Measurements from ENCODE around the gene C4A. TPM values are rescaled to one million over a fixed set of nuclear protein-coding genes. Genes with fewer than 3 reads are reported as not detected.

The C4A gene
- total and polyA plus RNA-seq, 2 of the 13 experiments (the other 11 are each of a cell fraction or from before 2014, with no cell fraction given) = 165 to 478 TPM

GRCh38 chr6:31952890-31953289 is 29.0 kb upstream of the C4A start:
- BruUV-seq (replicated peaks) = no TSS peak
- Histone ChIP-seq H3K27me3 (ENCODE audit: control insufficient read depth in 1 of 2, insufficient read depth in 2 of 2, low read length in 2 of 2) (no peaks in the 10 kb centered on the region; a peak in 1 of 5 replicates), H3K79me2 (ENCODE audit: insufficient read depth, low read length) (peaks cover 13% of the 10 kb centered on the region), H2AFZ (ENCODE audit: low read length) (no peak overlapping the region), H3K9me3 (ENCODE audit: low read length) (no peaks in the 10 kb centered on the region), H4K20me1 (ENCODE audit: insufficient read depth, low read length) (no peaks in the 10 kb centered on the region), H3K4me2 (ENCODE audit: low read depth, low read length) (no peak overlapping the region), H3K36me3 (replicated peaks in 1 of 2; ENCODE audit: control insufficient read depth in 1 of 2, insufficient read depth in 2 of 2, low read length in 2 of 2) (peaks cover 42 to 88% of the 10 kb centered on the region in 2 experiments), H3K9ac (ENCODE audit: insufficient read depth, low read depth, low read length) (no peak overlapping the region), H3K4me3 (replicated peaks in 1 of 3; ENCODE audit: insufficient read depth in 1 of 3, low read depth in 2 of 3, low read length in 3 of 3) (no peak overlapping the region), H3K27ac (ENCODE audit: extremely low read length, insufficient read depth, low read length) (peak overlapping the region; percentile 16), H3K4me1 (ENCODE audit: insufficient read depth, low read length) (peaks cover 38% of the 10 kb centered on the region)
- peak; percentile 6 for ATAC-seq
- ChIA-PET POLR2A (interaction anchor here (0.6 to 6.3 kb wide), 24 partner anchors 11 to 298 kb away, joined by 3 to 69 read pairs (median 6); partner anchors contain the start of genes APOM, C2, DXO and EHMT2), CTCF (ENCODE audit: low intra/inter-chr PET ratio, low total read pairs) (interaction anchor here (1.0 to 1.5 kb wide), 6 partner anchors 13 to 272 kb away, joined by 3 to 6 read pairs (median 4); partner anchors contain the start of genes LY6G5C and ZBTB12)
- 87% methylated on average over 5 of the region's 5 CpGs for WGBS (ENCODE audit: low lambda C conversion rate)
- in situ Hi-C loops (cut with HindIII; ENCODE audit: extremely low pct_ligation_motif_present, low pct_unique_long_range_greater_than_20kb) = no loop called here
- intact Hi-C loops (cut with micrococcal nuclease; ENCODE audit: unreplicated experiment) = loop anchor here (1.0 to 10.0 kb wide), 4 partner anchors 30 to 118 kb away; partner anchors contain the start of gene ZBTB12
- no peak for FAIRE-seq
- DNase-seq (ENCODE audit: low spot score) = no peak
- TF ChIP-seq ZC3H13 (CRISPR knock-in tag; IDR thresholded peaks at IDR 0.05) (peak; percentile 72; the same call in 1 of the 2 replicates), NFIB (CRISPR knock-in tag; IDR thresholded peaks at IDR 0.05; ENCODE audit: borderline replicate concordance) (peak; percentile 52; the same call in 1 of the 2 replicates), NFRKB (IDR thresholded peaks at IDR 0.05) (no peak), ZBTB40 (IDR thresholded peaks at IDR 0.05) (0 out of 2 replicates have a peak, but pooled peaks have one; percentile 5), ZBTB40 (CRISPR knock-in tag; IDR thresholded peaks at IDR 0.05) (no peak), ONECUT2 (CRISPR knock-in tag; IDR thresholded peaks at IDR 0.05) (no peak), NFKB2 (CRISPR knock-in tag; IDR thresholded peaks at IDR 0.05; ENCODE audit: borderline replicate concordance) (no peak), DBP (CRISPR knock-in tag; IDR thresholded peaks at IDR 0.05; ENCODE audit: not compliant biosample characterization) (no peak), RBM22 (optimal IDR thresholded peaks at IDR 0.05; ENCODE audit: low read length) (peak; percentile 80), FOXJ3 (CRISPR knock-in tag; IDR thresholded peaks at IDR 0.05; ENCODE audit: borderline replicate concordance) (no peak), RNF2 (conservative IDR thresholded peaks at IDR 0.05; ENCODE audit: low read depth) (no peak), JUNB (CRISPR knock-in tag; IDR thresholded peaks at IDR 0.05; ENCODE audit: borderline replicate concordance) (0 out of 2 replicates have a peak, but pooled peaks have one; percentile 59), NFATC3 (CRISPR knock-in tag; IDR thresholded peaks at IDR 0.05) (no peak), IRF1 (CRISPR knock-in tag; IDR thresholded peaks at IDR 0.05; ENCODE audit: low read depth) (no peak)

Measured in HepG2 (cell line).